Measurements from ENCODE around the gene HOXD3. TPM values are rescaled to one million over a fixed set of nuclear protein-coding genes. Genes with fewer than 3 reads are reported as not detected.

HOXD3 gene
- total RNA-seq, 1 experiment from 2014 or later: not detected

DNA sequence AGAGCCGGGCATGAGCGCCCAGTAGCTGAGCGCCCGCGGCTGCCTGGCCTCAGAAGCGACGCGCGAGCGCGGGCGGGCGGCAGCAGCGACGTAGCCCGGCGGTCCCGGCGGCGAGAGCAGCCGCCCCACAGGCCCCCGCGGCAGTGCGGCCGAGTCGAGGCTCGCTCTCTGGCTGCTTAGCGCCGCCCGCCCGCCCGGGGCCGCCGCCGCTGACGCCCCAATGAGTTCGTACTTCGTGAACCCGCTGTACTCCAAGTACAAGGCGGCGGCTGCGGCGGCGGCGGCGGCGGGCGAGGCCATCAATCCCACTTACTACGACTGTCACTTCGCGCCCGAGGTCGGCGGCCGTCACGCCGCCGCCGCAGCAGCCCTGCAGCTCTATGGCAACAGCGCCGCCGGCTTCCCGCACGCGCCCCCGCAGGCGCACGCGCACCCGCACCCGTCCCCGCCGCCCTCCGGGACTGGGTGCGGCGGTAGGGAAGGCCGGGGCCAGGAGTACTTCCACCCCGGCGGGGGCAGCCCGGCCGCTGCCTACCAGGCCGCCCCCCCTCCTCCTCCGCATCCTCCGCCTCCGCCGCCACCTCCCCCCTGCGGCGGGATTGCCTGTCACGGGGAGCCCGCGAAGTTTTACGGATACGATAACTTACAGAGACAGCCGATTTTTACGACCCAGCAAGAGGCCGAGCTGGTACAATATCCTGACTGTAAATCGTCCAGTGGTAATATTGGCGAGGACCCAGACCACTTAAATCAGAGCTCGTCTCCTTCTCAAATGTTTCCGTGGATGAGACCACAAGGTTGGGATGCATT is 26.8 kb upstream of the HOXD3 start (continued):
- TF ChIP-seq NR3C1 (CRISPR knock-in tag; conservative IDR thresholded peaks at IDR 0.05; ENCODE audit: low read depth) (no peak), TCF7 (CRISPR knock-in tag; IDR thresholded peaks at IDR 0.05; ENCODE audit: low read depth) (no peak), ZBTB21 (CRISPR knock-in tag; IDR thresholded peaks at IDR 0.05; ENCODE audit: borderline replicate concordance) (no peak), FOXJ3 (CRISPR knock-in tag; IDR thresholded peaks at IDR 0.05; ENCODE audit: borderline replicate concordance) (no peak), TP53 (CRISPR knock-in tag; IDR thresholded peaks at IDR 0.05) (no peak), ZMAT4 (CRISPR knock-in tag; IDR thresholded peaks at IDR 0.05) (no peak)
- TF ChIP-seq, protein P1, sequence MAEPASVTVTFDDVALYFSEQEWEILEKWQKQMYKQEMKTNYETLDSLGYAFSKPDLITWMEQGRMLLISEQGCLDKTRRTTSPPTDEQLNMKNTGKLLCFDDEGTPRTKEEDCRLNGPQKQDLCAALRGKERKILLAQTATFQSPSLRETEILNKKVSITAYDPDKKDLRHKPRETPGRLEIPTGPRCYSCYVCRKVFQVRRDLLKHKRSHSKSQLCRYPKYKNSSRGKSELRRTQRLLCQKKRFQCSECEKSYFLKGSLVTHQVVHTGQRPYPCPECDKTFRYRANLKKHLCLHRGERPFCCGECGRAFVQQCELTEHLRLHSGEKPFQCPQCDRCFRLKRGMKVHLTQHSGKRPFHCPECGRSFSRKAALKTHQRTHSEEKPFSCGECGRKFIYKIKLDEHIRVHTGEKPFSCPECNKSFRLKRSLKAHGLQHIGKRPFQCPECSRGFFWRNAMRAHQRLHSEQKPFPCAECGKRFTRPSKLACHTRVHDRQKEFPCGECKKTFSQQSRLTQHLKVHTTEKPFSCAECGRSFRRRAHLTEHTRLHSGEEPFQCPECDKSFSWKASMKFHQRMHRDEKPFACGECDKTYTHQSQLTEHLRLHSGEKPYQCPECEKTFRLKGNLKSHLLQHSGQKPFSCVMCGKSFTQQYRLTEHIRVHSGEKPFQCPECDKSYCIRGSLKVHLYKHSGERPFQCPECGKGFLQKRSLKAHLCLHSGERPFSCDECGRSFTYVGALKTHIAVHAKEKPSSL (CRISPR knock-in tag; conservative IDR thresholded peaks at IDR 0.05): no peak

- ChIA-PET POLR2A (no interaction called here), CTCF (interaction anchor here (1.4 to 3.1 kb wide), 4 partner anchors 9 to 423 kb away, joined by 3 to 14 read pairs (median 8); no protein-coding TSS in a partner anchor)
- Mint-ChIP-seq H3K4me1 (peaks cover 35% of the 10 kb centered on the region), H3K4me3 (peak overlapping the region; percentile 45), H3K27me3 (ENCODE audit: low read depth) (peaks cover 98% of the 10 kb centered on the region), H3K27ac (no peak overlapping the region), H3K36me3 (0 out of 2 replicates have a peak, but pooled peaks cover 2% of the 10 kb centered on the region), H3K9me3 (no peaks in the 10 kb centered on the region)
- DNase-seq (ENCODE audit: low spot score) (no peak), ATAC-seq (no peak)
- TF ChIP-seq TEAD4 (CRISPR knock-in tag; IDR thresholded peaks at IDR 0.05) (no peak), NFE2L1 (CRISPR knock-in tag; IDR thresholded peaks at IDR 0.05) (no peak), CDX4 (CRISPR knock-in tag; IDR thresholded peaks at IDR 0.05; ENCODE audit: borderline replicate concordance) (no peak), MYBL2 (CRISPR knock-in tag; IDR thresholded peaks at IDR 0.05) (no peak), MLX (CRISPR knock-in tag; IDR thresholded peaks at IDR 0.05) (no peak), ZNF232 (CRISPR knock-in tag; IDR thresholded peaks at IDR 0.05) (no peak), OVOL2 (CRISPR knock-in tag; IDR thresholded peaks at IDR 0.05; ENCODE audit: borderline replicate concordance) (no peak), HMGXB4 (CRISPR knock-in tag; IDR thresholded peaks at IDR 0.05) (no peak), JAZF1 (CRISPR knock-in tag; IDR thresholded peaks at IDR 0.05) (no peak), ZNF671 (CRISPR knock-in tag; IDR thresholded peaks at IDR 0.05) (no peak), TEAD1 (CRISPR knock-in tag; IDR thresholded peaks at IDR 0.05) (no peak), GTF2I (CRISPR knock-in tag; conservative IDR thresholded peaks at IDR 0.05) (no peak), TP53 (CRISPR knock-in tag; IDR thresholded peaks at IDR 0.05) (no peak), PRRX2 (CRISPR knock-in tag; IDR thresholded peaks at IDR 0.05) (no peak), CREM (CRISPR knock-in tag; IDR thresholded peaks at IDR 0.05) (no peak), ATF3 (CRISPR knock-in tag; conservative IDR thresholded peaks at IDR 0.05) (no peak), NR1H2 (CRISPR knock-in tag; IDR thresholded peaks at IDR 0.05) (no peak)
- TF ChIP-seq, protein P2, sequence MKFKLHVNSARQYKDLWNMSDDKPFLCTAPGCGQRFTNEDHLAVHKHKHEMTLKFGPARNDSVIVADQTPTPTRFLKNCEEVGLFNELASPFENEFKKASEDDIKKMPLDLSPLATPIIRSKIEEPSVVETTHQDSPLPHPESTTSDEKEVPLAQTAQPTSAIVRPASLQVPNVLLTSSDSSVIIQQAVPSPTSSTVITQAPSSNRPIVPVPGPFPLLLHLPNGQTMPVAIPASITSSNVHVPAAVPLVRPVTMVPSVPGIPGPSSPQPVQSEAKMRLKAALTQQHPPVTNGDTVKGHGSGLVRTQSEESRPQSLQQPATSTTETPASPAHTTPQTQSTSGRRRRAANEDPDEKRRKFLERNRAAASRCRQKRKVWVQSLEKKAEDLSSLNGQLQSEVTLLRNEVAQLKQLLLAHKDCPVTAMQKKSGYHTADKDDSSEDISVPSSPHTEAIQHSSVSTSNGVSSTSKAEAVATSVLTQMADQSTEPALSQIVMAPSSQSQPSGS (CRISPR knock-in tag; IDR thresholded peaks at IDR 0.05; ENCODE audit: borderline replicate concordance, low read depth): no peak
- TF ChIP-seq, protein P3, sequence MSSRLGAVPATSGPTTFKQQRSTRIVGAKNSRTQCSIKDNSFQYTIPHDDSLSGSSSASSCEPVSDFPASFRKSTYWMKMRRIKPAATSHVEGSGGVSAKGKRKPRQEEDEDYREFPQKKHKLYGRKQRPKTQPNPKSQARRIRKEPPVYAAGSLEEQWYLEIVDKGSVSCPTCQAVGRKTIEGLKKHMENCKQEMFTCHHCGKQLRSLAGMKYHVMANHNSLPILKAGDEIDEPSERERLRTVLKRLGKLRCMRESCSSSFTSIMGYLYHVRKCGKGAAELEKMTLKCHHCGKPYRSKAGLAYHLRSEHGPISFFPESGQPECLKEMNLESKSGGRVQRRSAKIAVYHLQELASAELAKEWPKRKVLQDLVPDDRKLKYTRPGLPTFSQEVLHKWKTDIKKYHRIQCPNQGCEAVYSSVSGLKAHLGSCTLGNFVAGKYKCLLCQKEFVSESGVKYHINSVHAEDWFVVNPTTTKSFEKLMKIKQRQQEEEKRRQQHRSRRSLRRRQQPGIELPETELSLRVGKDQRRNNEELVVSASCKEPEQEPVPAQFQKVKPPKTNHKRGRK (CRISPR knock-in tag; IDR thresholded peaks at IDR 0.05; ENCODE audit: borderline replicate concordance): no peak
Measured at GRCh38 chr2:176130957-176131847, 25.9 kb upstream of the HOXD3 start.

Measured in WTC11 (cell line).